Fibroblast of pulmonary artery (primary cell): ENCODE measurements around the gene LHFPL3.

Source experiments
- DNase-seq: peaks from one replicate; pipeline ENCODE4 v3.0.0-alpha.2; 2010; ENCODE audit warnings: low read depth
- H3K4me3 ChIP-seq: replicated peaks from 2 replicates; pipeline ENCODE4 v1.5.1; 2011; ENCODE audit warnings: low read depth, mild to moderate bottlenecking, control low read depth, low read length, moderate library complexity
- TF ChIP-seq, protein P1 (sequence below): IDR thresholded peaks from 2 replicates; pipeline ENCODE4 v1.5.1; 2011; ENCODE audit warnings: mild to moderate bottlenecking, control low read depth, low read length, inconsistent platforms; ENCODE audit errors: missing control alignments

LHFPL3 gene

GRCh38 chr7:104640506-104640905 is 312.1 kb downstream of the LHFPL3 start:
- TF ChIP-seq, protein P1, sequence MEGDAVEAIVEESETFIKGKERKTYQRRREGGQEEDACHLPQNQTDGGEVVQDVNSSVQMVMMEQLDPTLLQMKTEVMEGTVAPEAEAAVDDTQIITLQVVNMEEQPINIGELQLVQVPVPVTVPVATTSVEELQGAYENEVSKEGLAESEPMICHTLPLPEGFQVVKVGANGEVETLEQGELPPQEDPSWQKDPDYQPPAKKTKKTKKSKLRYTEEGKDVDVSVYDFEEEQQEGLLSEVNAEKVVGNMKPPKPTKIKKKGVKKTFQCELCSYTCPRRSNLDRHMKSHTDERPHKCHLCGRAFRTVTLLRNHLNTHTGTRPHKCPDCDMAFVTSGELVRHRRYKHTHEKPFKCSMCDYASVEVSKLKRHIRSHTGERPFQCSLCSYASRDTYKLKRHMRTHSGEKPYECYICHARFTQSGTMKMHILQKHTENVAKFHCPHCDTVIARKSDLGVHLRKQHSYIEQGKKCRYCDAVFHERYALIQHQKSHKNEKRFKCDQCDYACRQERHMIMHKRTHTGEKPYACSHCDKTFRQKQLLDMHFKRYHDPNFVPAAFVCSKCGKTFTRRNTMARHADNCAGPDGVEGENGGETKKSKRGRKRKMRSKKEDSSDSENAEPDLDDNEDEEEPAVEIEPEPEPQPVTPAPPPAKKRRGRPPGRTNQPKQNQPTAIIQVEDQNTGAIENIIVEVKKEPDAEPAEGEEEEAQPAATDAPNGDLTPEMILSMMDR = no peak
- no peak overlapping the region for H3K4me3 ChIP-seq
- no peak for DNase-seq

- DNase-seq = no peak
- TF ChIP-seq, protein P1 = no peak
- H3K4me3 ChIP-seq = no peak overlapping the region
These were observed 314.2 kb downstream of the LHFPL3 start for GRCh38 chr7:104642560-104642959.

DNA sequence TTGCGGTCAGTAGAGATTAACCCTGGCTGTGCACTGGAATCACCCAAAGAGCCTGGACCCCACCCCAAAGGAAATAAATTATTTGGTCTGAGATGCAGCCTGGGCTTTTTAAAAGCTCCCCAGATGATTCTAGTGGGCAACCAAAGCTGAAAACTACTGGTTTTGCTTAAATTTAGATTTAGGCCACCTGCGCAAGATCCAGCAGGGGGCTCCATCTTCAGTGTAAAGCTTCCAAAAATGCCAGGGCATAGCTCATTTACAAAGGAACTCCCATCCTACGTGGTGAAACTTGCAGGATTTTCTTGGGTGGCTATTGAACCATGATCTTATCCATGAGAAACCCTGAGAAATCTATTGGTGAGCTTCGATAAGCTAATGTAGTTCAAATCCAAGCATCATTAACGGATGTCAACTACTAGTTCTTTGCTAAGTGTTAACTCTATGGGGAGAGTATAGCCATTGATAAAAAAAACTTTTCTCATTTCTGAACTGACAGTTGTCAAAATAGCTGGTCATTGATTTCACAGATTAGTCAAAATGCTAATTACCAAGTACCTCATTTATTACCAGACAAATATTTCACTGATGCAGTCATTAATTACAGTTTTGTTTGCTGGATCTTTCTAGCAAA is 315.3 kb downstream of the LHFPL3 start:
- no peak overlapping the region for H3K4me3 ChIP-seq
- TF ChIP-seq, protein P1 = peak; percentile 58
- DNase-seq = peak; percentile 34

- H3K4me3 ChIP-seq = no peak overlapping the region
- TF ChIP-seq, protein P1 = no peak
These were observed 322.7 kb downstream of the LHFPL3 start for GRCh38 chr7:104650991-104651640.

DNA sequence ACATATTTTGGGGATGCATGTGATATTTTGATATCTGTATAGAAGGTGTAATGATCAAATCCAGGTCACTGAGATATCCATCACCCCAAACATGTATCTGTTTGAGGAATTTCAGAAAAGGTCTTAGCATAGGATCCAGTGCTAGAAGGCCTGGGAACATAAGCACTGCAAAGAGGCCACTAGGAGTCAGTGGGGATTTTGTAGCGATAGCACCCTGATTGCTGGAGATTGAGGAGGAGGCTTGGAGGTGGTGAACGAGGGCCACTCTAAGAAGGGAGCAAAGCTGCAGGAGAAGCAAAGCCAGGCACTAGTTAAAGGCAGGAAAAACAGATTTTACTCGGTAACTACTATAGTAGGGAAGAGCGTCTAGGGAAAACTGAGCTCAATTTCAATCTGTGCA is 324.0 kb downstream of the LHFPL3 start:
- TF ChIP-seq, protein P1 = no peak
- H3K4me3 ChIP-seq = no peak overlapping the region
- DNase-seq = no peak

More at GRCh38 chr7:104650991-104651640, 322.7 kb downstream of the LHFPL3 start:
- no peak for DNase-seq

DNA sequence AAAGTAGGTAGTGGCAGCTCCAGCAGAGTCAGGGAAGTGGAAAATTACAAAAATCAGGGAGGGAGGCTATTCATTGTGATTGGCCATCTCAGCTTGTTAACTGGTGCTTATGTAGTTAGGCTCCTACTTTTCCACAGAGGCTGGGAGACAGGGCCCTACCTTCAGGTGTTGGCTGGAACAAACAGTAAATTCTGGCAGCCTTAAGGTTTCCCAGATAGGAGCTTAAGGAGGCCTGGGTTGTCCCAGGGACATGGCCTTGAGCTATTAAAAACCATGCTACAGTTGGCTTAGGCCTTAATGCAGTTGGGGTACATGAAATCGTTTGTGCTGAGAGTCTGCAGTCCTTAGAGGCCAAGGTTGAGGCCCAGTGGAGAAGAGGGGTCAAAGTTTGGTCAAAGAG is 324.5 kb downstream of the LHFPL3 start:
- TF ChIP-seq, protein P1 = no peak
- no peak for DNase-seq
- no peak overlapping the region for H3K4me3 ChIP-seq
